NOMO-1 treated with DMSO at 0.1 percent for 48 hours (cell line): Measurements from ENCODE around the gene ARMC5.
A peak's percentile ranks its signal among the peaks of the same experiment; 100 is the strongest.
"Not testable (repeated sequence)": the region's sequence is repeated elsewhere in the genome, so short reads cannot be mapped to it uniquely, and the experiment has no call there.

ENCODE experiments used
- DNase-seq: peaks from one replicate; lab custom pipeline; 2025; ENCODE audit not compliant: unreplicated experiment; lab: John Stamatoyannopoulos, UW

ARMC5 gene

DNA sequence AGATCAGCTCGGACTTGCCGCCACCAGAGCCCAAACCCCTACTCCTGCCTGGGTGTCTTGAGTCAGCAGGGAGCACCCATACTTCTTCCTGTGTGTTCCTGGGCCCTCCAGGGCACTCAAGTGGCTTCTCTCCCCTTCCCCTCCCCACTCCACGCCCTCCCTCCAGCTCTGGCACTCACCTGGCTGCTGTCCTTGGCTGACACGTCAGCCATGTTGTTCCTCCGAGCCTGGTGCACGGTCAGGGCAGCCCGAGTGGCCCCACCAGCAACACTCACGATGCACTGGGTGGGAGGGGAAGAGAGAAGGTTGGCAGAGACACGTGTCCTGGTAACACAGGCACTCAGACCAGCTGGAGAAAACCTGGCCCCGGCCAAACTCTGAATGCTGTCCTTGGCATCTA lies 37.4 kb downstream of the ARMC5 start:
- no peak for DNase-seq

GRCh38 chr16:31498493-31498892 lies 39.2 kb downstream of the ARMC5 start:
- no peak for DNase-seq

DNA sequence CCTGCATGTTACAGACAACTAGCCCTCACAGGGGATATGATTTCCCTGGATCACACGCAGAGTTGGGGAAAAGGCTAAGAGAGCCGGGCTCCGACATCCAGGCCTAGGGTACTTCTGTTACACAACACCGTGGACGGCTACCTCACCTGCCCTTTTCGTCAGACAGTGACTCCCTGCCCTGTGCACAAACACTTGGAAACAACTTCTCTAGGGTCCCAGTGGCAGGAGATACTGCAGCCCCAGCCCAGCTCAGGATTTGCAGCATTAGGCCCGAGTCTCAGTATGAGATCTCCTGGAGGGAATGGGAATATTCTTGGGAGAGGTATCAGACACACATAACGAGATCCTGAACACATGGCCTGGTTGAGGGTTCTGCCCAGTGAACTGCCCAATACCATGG lies 40.6 kb downstream of the ARMC5 start:
- DNase-seq = no peak

- no peak for DNase-seq
Observed at GRCh38 chr16:31501226-31501965, 42.1 kb downstream of the ARMC5 start.

GRCh38 chr16:31501966-31502348 lies 42.7 kb downstream of the ARMC5 start:
- DNase-seq = no peak

GRCh38 chr16:31502981-31503380 lies 43.7 kb downstream of the ARMC5 start:
- no peak for DNase-seq

DNA sequence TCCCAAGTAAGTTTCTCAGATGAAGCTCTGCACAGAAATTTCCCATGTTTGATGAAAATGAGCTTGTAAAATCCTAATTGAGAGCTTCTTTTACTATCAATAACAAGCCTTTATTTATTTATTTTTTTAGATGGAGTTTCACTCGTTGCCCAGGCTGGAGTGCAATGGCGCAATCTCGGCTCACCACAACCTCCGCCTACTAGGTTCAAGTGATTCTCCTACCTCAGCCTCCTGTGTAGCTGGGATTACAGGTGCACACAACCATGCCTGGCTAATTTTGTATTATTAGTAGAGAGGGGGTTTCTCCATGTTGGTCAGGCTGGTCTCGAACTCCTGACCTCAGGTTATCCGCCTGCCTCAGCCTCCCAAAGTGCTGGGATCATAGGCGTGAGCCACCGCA lies 44.3 kb downstream of the ARMC5 start:
- not testable (repeated sequence) for DNase-seq

- DNase-seq = no peak
Observed at GRCh38 chr16:31504159-31504558, 44.9 kb downstream of the ARMC5 start.

GRCh38 chr16:31505483-31505882 lies 46.2 kb downstream of the ARMC5 start:
- peak; percentile 62 for DNase-seq

- no peak for DNase-seq
Observed at GRCh38 chr16:31507617-31507928, 48.3 kb downstream of the ARMC5 start.

GRCh38 chr16:31507929-31508705 lies 48.8 kb downstream of the ARMC5 start, which contains the start of gene RUSF1:
RUSF1 (minus strand) TSS chr16:31508391; CDS start chr16:31508373, 18 bp downstream.
- DNase-seq = peak; percentile 83

DNA sequence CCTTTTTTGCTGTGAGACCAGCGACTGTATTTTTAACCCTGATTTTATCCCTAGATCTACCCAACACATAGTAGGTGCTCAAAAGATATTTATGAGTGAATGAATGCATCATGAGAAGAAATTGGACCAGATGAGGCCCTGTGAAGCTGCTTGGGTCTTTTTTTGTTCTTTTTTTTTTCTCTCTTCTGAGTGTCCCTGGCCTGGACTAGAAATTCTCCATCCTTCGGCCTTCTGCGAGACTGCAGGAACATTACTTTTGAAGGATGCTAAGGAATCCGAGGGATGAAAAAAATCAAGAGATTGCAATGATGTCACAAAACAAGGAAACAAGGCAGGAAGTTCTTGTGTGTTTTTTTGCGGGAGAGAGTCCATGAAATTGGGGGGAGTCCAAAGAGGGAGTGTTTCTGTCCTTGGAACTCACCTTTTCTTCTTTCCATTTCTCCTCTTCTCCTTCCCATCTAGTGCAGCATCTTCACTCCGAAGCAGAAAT lies 49.5 kb downstream of the ARMC5 start:
- no peak for DNase-seq

DNA sequence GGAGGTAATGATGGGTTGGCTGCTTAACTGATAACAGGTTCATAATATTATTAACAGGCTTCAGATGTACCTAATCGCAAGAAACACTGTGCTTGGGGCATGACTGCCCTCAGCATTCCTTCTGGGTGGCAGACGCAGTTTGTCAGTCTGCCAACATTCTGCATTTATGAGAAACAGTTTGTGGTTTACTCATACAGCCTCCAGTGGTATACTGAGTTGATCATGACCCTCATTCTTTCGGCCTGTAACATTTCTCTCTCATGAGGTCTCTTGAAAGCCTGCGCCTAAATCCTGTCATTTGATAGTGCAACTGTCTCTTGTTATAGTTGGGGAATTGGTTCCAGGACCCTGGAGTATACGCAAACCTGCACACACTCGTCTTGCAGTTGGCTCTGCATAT lies 53.8 kb downstream of the ARMC5 start:
- DNase-seq = no peak

DNA sequence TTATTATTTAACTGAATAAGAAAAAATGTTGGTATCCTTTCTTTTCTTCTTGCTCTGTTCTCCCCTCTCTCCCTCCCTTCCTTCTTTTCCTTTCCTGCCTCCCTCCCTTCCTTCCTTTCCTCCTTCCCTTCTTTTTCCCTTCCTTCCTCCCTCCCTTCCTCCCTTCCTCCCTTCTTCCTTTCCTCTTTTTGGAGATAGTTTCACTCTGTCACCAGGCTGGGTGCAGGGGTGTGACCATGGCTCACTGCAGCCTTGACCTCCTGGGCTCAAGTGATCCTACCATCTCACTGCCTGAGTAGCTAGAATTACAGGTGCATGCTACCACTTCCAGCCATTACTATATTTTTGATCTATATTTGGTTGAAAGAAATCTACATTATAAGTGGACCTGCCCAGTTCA lies 54.6 kb downstream of the ARMC5 start:
- DNase-seq = no peak
